Upper lobe of right lung (tissue), 1 donor: ENCODE measurements around the gene RETREG1. TPM values are rescaled to one million over a fixed set of nuclear protein-coding genes. Genes with fewer than 3 reads are reported as not detected.
"Not testable (repeated sequence)": the region's sequence is repeated elsewhere in the genome, so short reads cannot be mapped to it uniquely, and the experiment has no call there.

Experiments
- ATAC-seq: fragments of 200-7000 bp; cut with Tn5 transposase; one replicate; pipeline ENCODE4 v1.9.1; 2020; ENCODE audit warnings: mild to moderate bottlenecking, moderate library complexity
- DNase-seq: peaks from one replicate; pipeline ENCODE4 v3.0.0-alpha.2; 2020
- H3K27ac ChIP-seq: fragments of 200-600 bp; one replicate; pipeline ENCODE4 v1.8.0; 2022
- H3K27me3 ChIP-seq: fragments of 200-600 bp; one replicate; pipeline ENCODE4 v1.8.0; 2022; ENCODE audit warnings: mild to moderate bottlenecking
- H3K36me3 ChIP-seq: fragments of 200-600 bp; one replicate; pipeline ENCODE4 v1.8.0; 2022
- H3K4me1 ChIP-seq: fragments of 200-600 bp; one replicate; pipeline ENCODE4 v1.8.0; 2022
- H3K4me3 ChIP-seq: fragments of 200-600 bp; one replicate; pipeline ENCODE4 v1.8.0; 2022; ENCODE audit warnings: mild to moderate bottlenecking
- H3K9me3 ChIP-seq: fragments of 200-600 bp; one replicate; pipeline ENCODE4 v1.8.0; 2022
- CTCF ChIP-seq: fragments of 200-600 bp; IDR thresholded peaks from one replicate; pipeline ENCODE4 v1.8.0; 2022; ENCODE audit warnings: antibody characterized with exemption
- intact Hi-C: fragments of 100-400 bp; cut with DNase I; formaldehyde crosslinking; loops from one replicate; pipeline ENCODE4 v1.11.0; 2022
- total RNA-seq: library from RNA; stranded (reverse); fragmentation: NEBNext Ultra II Directional; extraction: Animal tissue kit (Norgen Biotek cat#: 25700); gene quantifications from one replicate; pipeline ENCODE4 v1.2.1, GENCODE V29; 2021
- donor health status: DM: no; HTN: yes; CAD: no; lungs with severe emphysema.

Gene RETREG1
- total RNA-seq, 1 donor from 2014 or later, result 22.8 TPM

- TF ChIP-seq CTCF, result no peak
- Histone ChIP-seq H3K4me3 (no peak overlapping the region), H3K9me3 (no peaks in the 10 kb centered on the region), H3K27me3 (no peaks in the 10 kb centered on the region), H3K36me3 (peaks cover 46% of the 10 kb centered on the region), H3K4me1 (no peaks in the 10 kb centered on the region), H3K27ac (no peak overlapping the region)
- intact Hi-C loops, result no loop called here
- DNase-seq, result no peak
- no peak for ATAC-seq
Measured at GRCh38 chr5:16446993-16447392, 169.8 kb downstream of the RETREG1 start.

DNA sequence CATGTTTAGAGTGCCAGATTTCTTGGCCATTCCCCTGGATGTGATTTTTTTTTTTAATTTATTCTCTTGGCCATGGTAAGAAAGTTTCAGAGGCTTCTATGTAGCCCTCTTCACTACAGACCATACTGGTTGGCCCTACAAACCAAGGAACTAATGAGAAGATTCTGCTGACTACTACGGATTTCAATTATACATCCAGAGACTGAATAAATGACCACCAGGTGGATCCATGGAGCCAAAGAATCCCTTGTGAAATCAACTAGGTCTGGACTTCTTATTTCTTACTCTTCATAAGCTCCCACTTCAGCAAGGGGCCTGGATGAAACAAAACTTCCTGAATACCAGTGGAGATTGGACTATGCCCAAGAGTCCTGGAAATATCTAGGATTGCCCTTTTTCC is 178.8 kb downstream of the RETREG1 start:
- ATAC-seq, result peak; percentile 29
- H3K9me3 ChIP-seq, result no peaks in the 10 kb centered on the region
- no peak for TF ChIP-seq CTCF
- no peaks in the 10 kb centered on the region for H3K27me3 ChIP-seq
- intact Hi-C loops, result no loop called here
- H3K27ac ChIP-seq, result no peak overlapping the region
- H3K36me3 ChIP-seq, result no peaks in the 10 kb centered on the region
- no peaks in the 10 kb centered on the region for H3K4me1 ChIP-seq
- H3K4me3 ChIP-seq, result no peak overlapping the region
- no peak for DNase-seq

DNA sequence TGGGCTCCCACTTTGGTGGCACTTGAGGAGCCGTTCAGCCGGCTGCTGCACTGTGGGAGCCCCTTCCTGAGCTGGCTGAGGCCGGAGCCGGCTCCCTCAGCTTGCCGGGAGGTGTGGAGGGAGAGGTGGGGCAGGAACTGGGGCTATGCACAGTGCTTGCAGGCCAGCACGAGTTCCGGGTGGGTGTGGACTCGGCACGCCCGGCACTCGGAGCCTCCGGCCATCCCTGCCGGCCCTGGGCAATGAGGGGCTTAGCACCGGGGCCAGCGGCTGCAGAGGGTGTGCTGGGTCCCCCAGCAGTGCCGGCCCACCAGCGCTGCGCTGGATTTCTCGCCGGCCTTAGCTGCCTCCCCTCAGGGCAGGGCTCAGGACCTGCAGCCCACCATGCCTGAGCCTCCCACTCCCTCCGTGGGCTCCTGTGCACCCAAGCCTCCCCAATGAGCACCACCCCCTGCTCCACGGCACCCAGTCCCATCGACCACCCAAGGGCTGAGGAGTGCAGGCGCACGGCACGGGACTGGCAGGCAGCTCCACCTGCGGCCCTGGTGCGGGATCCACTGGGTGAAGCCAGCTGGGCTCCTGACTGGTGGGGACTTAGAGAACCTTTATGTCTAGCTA is 180.6 kb downstream of the RETREG1 start:
- DNase-seq, intact Hi-C loops, H3K9me3 ChIP-seq, ATAC-seq, H3K27ac ChIP-seq, H3K4me1 ChIP-seq, H3K27me3 ChIP-seq, H3K36me3 ChIP-seq, H3K4me3 ChIP-seq: not testable (repeated sequence)

DNA sequence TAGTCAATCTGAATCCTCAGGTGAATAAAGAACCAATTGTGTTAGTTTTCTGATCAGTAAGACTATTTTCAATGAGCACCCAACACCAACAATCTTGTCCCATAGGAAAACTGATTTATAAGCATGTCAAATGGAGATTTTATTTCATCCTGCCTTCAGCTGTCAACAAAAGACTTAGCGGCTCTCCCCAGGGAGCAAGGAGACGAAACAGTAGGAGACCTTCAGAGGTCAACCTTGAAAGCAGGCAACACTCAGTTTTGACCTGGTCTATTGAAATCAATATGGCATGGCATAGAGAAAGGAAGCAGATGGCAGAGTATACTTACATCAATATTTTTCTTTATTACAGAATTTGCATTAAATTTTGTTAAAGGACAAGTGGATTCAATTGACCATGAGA is 185.3 kb downstream of the RETREG1 start:
- no peak overlapping the region for H3K27ac ChIP-seq
- H3K4me3 ChIP-seq, result no peak overlapping the region
- intact Hi-C loops, result no loop called here
- no peaks in the 10 kb centered on the region for H3K4me1 ChIP-seq
- ATAC-seq (no peak), DNase-seq (no peak)
- no peak for TF ChIP-seq CTCF
- H3K27me3 ChIP-seq, result no peaks in the 10 kb centered on the region
- no peaks in the 10 kb centered on the region for H3K36me3 ChIP-seq
- H3K9me3 ChIP-seq, result no peaks in the 10 kb centered on the region

DNA sequence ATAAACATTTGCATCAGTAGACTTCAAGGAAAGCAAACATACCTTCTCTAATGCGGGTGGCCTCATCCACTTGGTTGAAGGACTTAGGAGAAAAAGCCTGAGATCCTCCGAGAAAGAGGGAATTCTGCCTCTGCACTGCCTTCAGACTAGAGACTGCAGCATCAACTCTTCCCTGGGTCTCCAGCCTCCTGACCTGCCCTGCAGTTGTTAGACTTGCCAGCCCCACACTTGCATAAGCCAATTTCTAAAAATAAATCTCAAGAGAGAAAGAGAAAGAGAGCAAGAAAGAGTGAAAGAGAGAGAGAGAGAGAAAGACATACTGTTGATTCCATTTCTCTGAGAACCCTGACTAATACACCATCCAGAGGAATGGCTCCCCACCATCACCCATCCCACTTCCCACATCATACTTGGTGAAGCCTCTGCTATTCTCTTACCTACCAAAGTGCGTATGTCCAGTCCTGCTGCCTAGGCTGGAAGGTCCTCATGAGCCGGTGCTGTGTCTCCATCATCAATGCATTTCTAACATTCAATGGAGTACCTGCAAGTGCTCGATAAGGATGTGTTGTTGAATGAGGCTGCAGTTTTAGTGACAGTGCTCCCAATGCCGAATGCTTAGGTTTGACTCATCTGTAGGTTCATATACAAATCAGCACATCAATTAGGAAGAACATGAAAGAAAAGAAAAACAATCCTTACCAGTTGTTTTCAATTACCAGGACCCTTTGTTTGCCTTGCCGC is 186.3 kb downstream of the RETREG1 start:
- Histone ChIP-seq H3K9me3 (no peaks in the 10 kb centered on the region), H3K4me3 (no peak overlapping the region), H3K27ac (no peak overlapping the region), H3K4me1 (no peaks in the 10 kb centered on the region), H3K36me3 (no peaks in the 10 kb centered on the region), H3K27me3 (no peaks in the 10 kb centered on the region)
- no peak for DNase-seq
- TF ChIP-seq CTCF, result no peak
- intact Hi-C loops, result no loop called here
- no peak for ATAC-seq

DNA sequence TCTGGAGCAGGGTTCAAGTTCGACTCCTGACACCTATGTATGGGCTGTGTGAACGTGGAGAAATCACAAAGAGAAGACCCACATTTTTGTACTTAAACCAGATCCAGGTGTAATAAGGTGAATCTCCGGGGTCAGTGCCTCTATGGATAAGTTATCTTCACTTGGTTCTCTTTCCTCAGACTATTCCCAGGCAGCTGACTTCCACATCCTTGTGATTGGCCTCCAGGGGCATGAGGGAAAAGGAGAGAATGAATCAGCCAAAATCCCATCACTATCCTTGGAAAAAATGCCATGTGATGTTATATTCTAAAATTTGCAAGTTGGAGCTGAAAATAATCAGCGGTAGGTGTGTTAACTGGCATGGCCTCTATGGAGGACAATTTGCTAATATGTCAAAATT is 188.4 kb downstream of the RETREG1 start:
- H3K4me1 ChIP-seq, result no peaks in the 10 kb centered on the region
- no peak for TF ChIP-seq CTCF
- intact Hi-C loops, result no loop called here
- H3K27me3 ChIP-seq, result no peaks in the 10 kb centered on the region
- no peaks in the 10 kb centered on the region for H3K9me3 ChIP-seq
- DNase-seq (no peak), ATAC-seq (no peak)
- no peaks in the 10 kb centered on the region for H3K36me3 ChIP-seq
- no peak overlapping the region for H3K4me3 ChIP-seq
- no peak overlapping the region for H3K27ac ChIP-seq
